WTC11 (cell line): ENCODE data around the gene PIWIL4. TPM values are rescaled to one million over a fixed set of nuclear protein-coding genes. Genes with fewer than 3 reads are reported as not detected.

Source experiments
- ATAC-seq: fragments of 200-7000 bp; cut with Tn5 transposase; 2 replicates; pipeline ENCODE4 v1.10.0; 2021; ENCODE audit warnings: mild to moderate bottlenecking, moderate library complexity
- CTCF ChIA-PET: fragments of 300-600 bp; sonication (Branson Sonifier 250); formaldehyde crosslinking; loops from one replicate; lab custom pipeline; 2021; ENCODE audit warnings: antibody characterized with exemption; lab: Charles Lee
- POLR2A ChIA-PET: fragments of 350-600 bp; sonication (Branson Sonifier 250); formaldehyde crosslinking; loops from one replicate; lab custom pipeline; 2021; ENCODE audit warnings: antibody characterized with exemption; lab: Charles Lee
- DNase-seq: peaks from one replicate; pipeline ENCODE4 v3.0.0; 2021; ENCODE audit warnings: low spot score
- H3K27ac Mint-ChIP-seq: 2 replicates; pipeline ENCODE4 v1.8.0; 2021; ENCODE audit warnings: mixed read lengths
- H3K27me3 Mint-ChIP-seq: 2 replicates; pipeline ENCODE4 v1.8.0; 2021; ENCODE audit warnings: low read depth, mild to moderate bottlenecking, moderate library complexity, mixed read lengths
- H3K36me3 Mint-ChIP-seq: 2 replicates; pipeline ENCODE4 v1.8.0; 2021; ENCODE audit warnings: mixed read lengths
- H3K4me1 Mint-ChIP-seq: 2 replicates; pipeline ENCODE4 v1.8.0; 2022; ENCODE audit warnings: mixed read lengths
- H3K4me3 Mint-ChIP-seq: 2 replicates; pipeline ENCODE4 v1.8.0; 2021; ENCODE audit warnings: mild to moderate bottlenecking, moderate library complexity, mixed read lengths
- H3K9me3 Mint-ChIP-seq: 2 replicates; pipeline ENCODE4 v1.8.0; 2021; ENCODE audit warnings: mixed read lengths
- ARID4B ChIP-seq: sonication (generic); formaldehyde crosslinking; IDR thresholded peaks from 2 replicates; pipeline ENCODE4 v1.8.0; 2023; ENCODE audit warnings: missing genetic modification reagents, mild to moderate bottlenecking, borderline replicate concordance
- ETV6 ChIP-seq: sonication (generic); formaldehyde crosslinking; IDR thresholded peaks from 2 replicates; pipeline ENCODE4 v1.8.1; 2022; ENCODE audit warnings: mild to moderate bottlenecking, missing genetic modification reagents
- FOXK1 ChIP-seq: sonication (generic); formaldehyde crosslinking; IDR thresholded peaks from 2 replicates; pipeline ENCODE4 v1.8.0; 2022; ENCODE audit warnings: mild to moderate bottlenecking, moderate library complexity, missing genetic modification reagents
- FOXP1 ChIP-seq: sonication (generic); formaldehyde crosslinking; IDR thresholded peaks from 2 replicates; pipeline ENCODE4 v1.8.0; 2022; ENCODE audit warnings: missing genetic modification reagents, mild to moderate bottlenecking, moderate library complexity, borderline replicate concordance
- GRHL2 ChIP-seq: fragments of 250-450 bp; sonication (Bioruptor Pico); IDR thresholded peaks from 2 replicates; pipeline ENCODE4 v1.8.0; 2022; ENCODE audit warnings: mild to moderate bottlenecking, moderate library complexity; ENCODE audit not compliant: insufficient replicate concordance, severe bottlenecking
- IRF2 ChIP-seq: sonication (generic); formaldehyde crosslinking; IDR thresholded peaks from 2 replicates; pipeline ENCODE4 v1.8.0; 2022; ENCODE audit warnings: low read depth, missing genetic modification reagents, borderline replicate concordance
- PRRX2 ChIP-seq: fragments of 250-450 bp; sonication (Bioruptor Pico); IDR thresholded peaks from 2 replicates; pipeline ENCODE4 v1.8.0; 2021; ENCODE audit warnings: mild to moderate bottlenecking
- TEAD1 ChIP-seq: sonication (generic); formaldehyde crosslinking; IDR thresholded peaks from 2 replicates; pipeline ENCODE4 v1.8.0; 2022; ENCODE audit warnings: mild to moderate bottlenecking, missing genetic modification reagents
- TP53 ChIP-seq: sonication (generic); formaldehyde crosslinking; IDR thresholded peaks from 2 replicates; pipeline ENCODE4 v1.8.1; 2023; ENCODE audit warnings: mild to moderate bottlenecking, missing genetic modification reagents
- ZNF396 ChIP-seq: fragments of 250-450 bp; sonication (Bioruptor Pico); IDR thresholded peaks from 2 replicates; pipeline ENCODE4 v1.8.0; 2021; ENCODE audit warnings: mild to moderate bottlenecking, moderate library complexity, borderline replicate concordance
- ZNF416 ChIP-seq: fragments of 250-450 bp; sonication (Bioruptor Pico); IDR thresholded peaks from 2 replicates; pipeline ENCODE4 v1.9.0; 2021; ENCODE audit warnings: mild to moderate bottlenecking, inconsistent platforms
- ZNF423 ChIP-seq: fragments of 250-450 bp; sonication (Bioruptor Pico); IDR thresholded peaks from 2 replicates; pipeline ENCODE4 v2.1.2; 2022; ENCODE audit warnings: mild to moderate bottlenecking, moderate library complexity
- ZNF671 ChIP-seq: fragments of 250-450 bp; sonication (Bioruptor Pico); IDR thresholded peaks from 2 replicates; pipeline ENCODE4 v1.8.0; 2021; ENCODE audit warnings: mild to moderate bottlenecking
- total RNA-seq: library from RNA; stranded (reverse); gene quantifications from 3 replicates; pipeline ENCODE4 v1.2.3, GENCODE V29; 2021
- TF ChIP-seq, protein P1 (sequence below): sonication (generic); formaldehyde crosslinking; IDR thresholded peaks from 2 replicates; pipeline ENCODE4 v1.8.0; 2022; ENCODE audit warnings: mild to moderate bottlenecking, missing genetic modification reagents
- TF ChIP-seq, protein P2 (sequence below): sonication (generic); formaldehyde crosslinking; IDR thresholded peaks from 2 replicates; pipeline ENCODE4 v1.8.0; 2023; ENCODE audit warnings: missing genetic modification reagents
- TF ChIP-seq, protein P3 (sequence below): sonication (generic); formaldehyde crosslinking; IDR thresholded peaks from 2 replicates; pipeline ENCODE4 v1.8.1; 2023; ENCODE audit warnings: mild to moderate bottlenecking, moderate library complexity, missing genetic modification reagents
- TF ChIP-seq, protein P4 (sequence below): fragments of 250-450 bp; sonication (Bioruptor Pico); IDR thresholded peaks from 2 replicates; pipeline ENCODE4 v1.9.0; 2021; ENCODE audit warnings: mild to moderate bottlenecking

PIWIL4 gene
- total RNA-seq, 1 experiment from 2014 or later, result 0.33 TPM

- ChIA-PET POLR2A (interaction anchor here (0.6 to 3.8 kb wide), 6 partner anchors 8 to 174 kb away, joined by 3 to 12 read pairs (median 3); no protein-coding TSS in a partner anchor), CTCF (interaction anchor here (1.8 to 4.4 kb wide), 2 partner anchors 33 to 86 kb away, joined by 10 to 29 read pairs; no protein-coding TSS in a partner anchor)
- Mint-ChIP-seq H3K4me3 (peak overlapping the region; percentile 6; the same call in 1 of the 2 replicates), H3K27me3 (no peaks in the 10 kb centered on the region), H3K4me1 (peaks cover 94% of the 10 kb centered on the region), H3K9me3 (no peaks in the 10 kb centered on the region), H3K36me3 (peaks cover 82% of the 10 kb centered on the region), H3K27ac (peak overlapping the region; percentile 80)
- TF ChIP-seq ARID4B (no peak), GRHL2 (CRISPR knock-in tag) (no peak), FOXP1 (no peak), PRRX2 (no peak)
- DNase-seq (no peak), ATAC-seq (no peak)
These were observed 88.8 kb downstream of the PIWIL4 start for GRCh38 chr11:94655956-94656355.

DNA sequence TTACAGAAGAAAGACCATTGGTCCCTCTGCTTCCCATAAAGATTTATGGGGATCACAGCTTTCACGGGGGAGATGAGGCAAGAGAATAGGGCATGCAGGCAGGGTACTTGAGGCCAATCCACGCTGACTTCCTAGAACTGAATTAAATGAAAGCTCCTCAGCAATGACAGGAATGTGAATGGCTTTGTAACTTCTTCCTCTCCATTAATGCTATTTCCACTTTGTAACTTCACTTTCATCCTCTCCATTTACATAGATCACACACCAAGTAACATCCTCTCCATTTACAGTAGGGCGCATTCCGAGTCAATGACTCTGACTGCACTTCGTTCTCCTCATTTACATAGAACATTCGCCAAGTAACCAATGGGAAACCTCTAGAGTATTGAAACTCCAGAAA, 89.8 kb downstream of the PIWIL4 start:
- CTCF ChIA-PET, result interaction anchor here (4.4 kb wide), 1 partner anchor 34 kb away, joined by 29 read pairs; no protein-coding TSS in a partner anchor
- H3K4me3 Mint-ChIP-seq, result peak overlapping the region; percentile 20
- no peak for DNase-seq

More for the DNA sequence above, 89.8 kb downstream of the PIWIL4 start:
- Mint-ChIP-seq H3K36me3 (peaks cover 80% of the 10 kb centered on the region), H3K27ac (peak overlapping the region; percentile 89), H3K4me1 (peaks cover 95% of the 10 kb centered on the region), H3K9me3 (no peaks in the 10 kb centered on the region), H3K27me3 (no peaks in the 10 kb centered on the region)
- ATAC-seq, result peak; percentile 51
- POLR2A ChIA-PET, result interaction anchor here (0.8 to 3.8 kb wide), 4 partner anchors 9 to 78 kb away, joined by 3 to 12 read pairs (median 8); no protein-coding TSS in a partner anchor
- TF ChIP-seq, protein P1, sequence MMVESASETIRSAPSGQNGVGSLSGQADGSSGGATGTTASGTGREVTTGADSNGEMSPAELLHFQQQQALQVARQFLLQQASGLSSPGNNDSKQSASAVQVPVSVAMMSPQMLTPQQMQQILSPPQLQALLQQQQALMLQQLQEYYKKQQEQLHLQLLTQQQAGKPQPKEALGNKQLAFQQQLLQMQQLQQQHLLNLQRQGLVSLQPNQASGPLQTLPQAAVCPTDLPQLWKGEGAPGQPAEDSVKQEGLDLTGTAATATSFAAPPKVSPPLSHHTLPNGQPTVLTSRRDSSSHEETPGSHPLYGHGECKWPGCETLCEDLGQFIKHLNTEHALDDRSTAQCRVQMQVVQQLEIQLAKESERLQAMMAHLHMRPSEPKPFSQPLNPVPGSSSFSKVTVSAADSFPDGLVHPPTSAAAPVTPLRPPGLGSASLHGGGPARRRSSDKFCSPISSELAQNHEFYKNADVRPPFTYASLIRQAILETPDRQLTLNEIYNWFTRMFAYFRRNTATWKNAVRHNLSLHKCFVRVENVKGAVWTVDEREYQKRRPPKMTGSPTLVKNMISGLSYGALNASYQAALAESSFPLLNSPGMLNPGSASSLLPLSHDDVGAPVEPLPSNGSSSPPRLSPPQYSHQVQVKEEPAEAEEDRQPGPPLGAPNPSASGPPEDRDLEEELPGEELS, result peak; percentile 65; the same call in 1 of the 2 replicates
- TF ChIP-seq ZNF416 (CRISPR knock-in tag), result 0 out of 2 replicates have a peak, but pooled peaks have one; percentile 48
- TF ChIP-seq, protein P2, sequence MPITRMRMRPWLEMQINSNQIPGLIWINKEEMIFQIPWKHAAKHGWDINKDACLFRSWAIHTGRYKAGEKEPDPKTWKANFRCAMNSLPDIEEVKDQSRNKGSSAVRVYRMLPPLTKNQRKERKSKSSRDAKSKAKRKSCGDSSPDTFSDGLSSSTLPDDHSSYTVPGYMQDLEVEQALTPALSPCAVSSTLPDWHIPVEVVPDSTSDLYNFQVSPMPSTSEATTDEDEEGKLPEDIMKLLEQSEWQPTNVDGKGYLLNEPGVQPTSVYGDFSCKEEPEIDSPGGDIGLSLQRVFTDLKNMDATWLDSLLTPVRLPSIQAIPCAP (CRISPR knock-in tag), result no peak
- TF ChIP-seq FOXK1 (CRISPR knock-in tag), result 0 out of 2 replicates have a peak, but pooled peaks have one; percentile 19
- peak; percentile 83; the same call in 1 of the 2 replicates for TF ChIP-seq ETV6
- peak; percentile 98; the same call in 1 of the 2 replicates for TF ChIP-seq TEAD1
- TF ChIP-seq ZNF423, result no peak
- TF ChIP-seq, protein P3, sequence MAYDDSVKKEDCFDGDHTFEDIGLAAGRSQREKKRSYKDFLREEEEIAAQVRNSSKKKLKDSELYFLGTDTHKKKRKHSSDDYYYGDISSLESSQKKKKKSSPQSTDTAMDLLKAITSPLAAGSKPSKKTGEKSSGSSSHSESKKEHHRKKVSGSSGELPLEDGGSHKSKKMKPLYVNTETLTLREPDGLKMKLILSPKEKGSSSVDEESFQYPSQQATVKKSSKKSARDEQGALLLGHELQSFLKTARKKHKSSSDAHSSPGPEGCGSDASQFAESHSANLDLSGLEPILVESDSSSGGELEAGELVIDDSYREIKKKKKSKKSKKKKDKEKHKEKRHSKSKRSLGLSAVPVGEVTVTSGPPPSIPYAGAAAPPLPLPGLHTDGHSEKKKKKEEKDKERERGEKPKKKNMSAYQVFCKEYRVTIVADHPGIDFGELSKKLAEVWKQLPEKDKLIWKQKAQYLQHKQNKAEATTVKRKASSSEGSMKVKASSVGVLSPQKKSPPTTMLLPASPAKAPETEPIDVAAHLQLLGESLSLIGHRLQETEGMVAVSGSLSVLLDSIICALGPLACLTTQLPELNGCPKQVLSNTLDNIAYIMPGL (CRISPR knock-in tag), result no peak
- TF ChIP-seq ZNF671, result peak; percentile 59; the same call in 1 of the 2 replicates
- no peak for TF ChIP-seq ZNF396 (CRISPR knock-in tag)
- TF ChIP-seq TP53 (CRISPR knock-in tag), result no peak
- TF ChIP-seq, protein P4, sequence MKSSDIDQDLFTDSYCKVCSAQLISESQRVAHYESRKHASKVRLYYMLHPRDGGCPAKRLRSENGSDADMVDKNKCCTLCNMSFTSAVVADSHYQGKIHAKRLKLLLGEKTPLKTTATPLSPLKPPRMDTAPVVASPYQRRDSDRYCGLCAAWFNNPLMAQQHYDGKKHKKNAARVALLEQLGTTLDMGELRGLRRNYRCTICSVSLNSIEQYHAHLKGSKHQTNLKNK (CRISPR knock-in tag), result peak; percentile 91
- no peak for TF ChIP-seq IRF2
